ENCODE measurements around the gene MINPP1.

MINPP1 gene

DNA sequence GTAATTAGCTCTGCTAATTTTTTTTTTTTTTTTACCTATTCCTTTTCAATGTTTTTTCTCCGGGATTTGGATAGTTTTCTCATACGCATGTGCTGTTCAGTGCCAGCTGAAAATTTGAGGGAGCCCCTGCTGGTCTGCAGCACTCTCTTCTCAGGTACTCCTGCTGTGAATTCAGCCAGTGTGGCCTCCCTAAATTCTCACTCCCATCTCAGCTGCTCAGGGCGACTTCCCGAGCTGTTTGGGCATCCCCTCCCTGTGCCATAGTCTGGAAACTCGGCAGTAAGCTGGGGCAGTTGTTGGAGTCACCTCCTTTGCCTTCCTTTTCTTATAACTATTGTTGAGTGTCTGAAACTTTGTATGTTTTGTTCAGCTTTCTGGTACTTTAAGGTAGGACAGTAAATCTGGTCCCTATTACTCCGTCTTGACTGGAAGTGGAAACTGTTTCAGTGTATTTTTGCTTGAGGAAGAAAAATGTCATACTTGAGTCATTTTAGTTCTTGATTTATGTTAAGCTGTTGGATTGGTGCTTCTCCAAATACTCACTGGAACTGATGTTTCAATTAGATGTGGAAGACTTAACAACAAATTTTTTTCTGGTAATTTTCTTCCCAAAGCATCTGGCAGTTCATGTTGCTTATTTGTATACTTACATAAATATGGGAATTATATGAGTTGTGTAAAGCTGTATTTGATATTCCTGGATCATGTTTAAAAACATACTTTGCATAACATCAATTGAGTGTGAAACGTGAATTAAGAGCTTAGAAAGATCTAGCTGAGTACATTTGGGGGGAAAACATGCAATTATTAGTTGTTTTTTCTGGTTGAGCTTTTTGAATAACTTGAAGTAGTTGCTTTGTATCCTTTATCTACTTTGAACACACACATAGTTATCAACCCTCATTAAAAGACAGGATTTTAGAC lies 33.7 kb downstream of the MINPP1 start:
- H3K9me3 ChIP-seq (ENCODE audit: control insufficient read depth, insufficient read depth, low read length) = peaks cover 7% of the 10 kb centered on the region
- H3K9ac ChIP-seq (ENCODE audit: low read depth, low read length) = no peak overlapping the region
- H3K36me3 ChIP-seq (ENCODE audit: insufficient read depth, low read length) = 0 out of 2 replicates have a peak, but pooled peaks cover 3% of the 10 kb centered on the region
- peaks cover 8% of the 10 kb centered on the region; the same call in 1 of the 2 replicates for H3K4me1 ChIP-seq (ENCODE audit: insufficient read depth, low read length)

DNA sequence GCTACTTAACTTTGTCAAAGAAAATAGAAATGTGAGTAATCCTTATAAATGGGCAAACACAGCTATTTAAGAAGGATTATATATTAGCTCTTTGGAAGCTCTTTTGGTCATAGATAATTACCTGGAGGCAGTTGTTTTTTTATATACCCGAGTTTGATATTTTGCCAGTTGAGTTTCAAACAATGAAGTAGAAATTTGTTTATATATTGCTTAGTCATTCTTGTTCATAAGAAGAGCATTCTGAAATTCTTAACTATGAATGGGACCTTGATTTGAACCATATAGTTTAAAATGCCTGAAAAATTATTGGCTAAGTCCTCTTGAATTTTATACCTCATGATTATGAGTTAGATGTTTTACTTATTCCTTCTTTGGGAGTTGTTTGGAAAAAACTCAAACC lies 36.4 kb downstream of the MINPP1 start:
- peaks cover 7% of the 10 kb centered on the region for H3K9me3 ChIP-seq (ENCODE audit: control insufficient read depth, insufficient read depth, low read length)
- H3K36me3 ChIP-seq (ENCODE audit: insufficient read depth, low read length) = 0 out of 2 replicates have a peak, but pooled peaks cover 3% of the 10 kb centered on the region
- peaks cover 8% of the 10 kb centered on the region; the same call in 1 of the 2 replicates for H3K4me1 ChIP-seq (ENCODE audit: insufficient read depth, low read length)
- no peak overlapping the region for H3K9ac ChIP-seq (ENCODE audit: low read depth, low read length)

DNA sequence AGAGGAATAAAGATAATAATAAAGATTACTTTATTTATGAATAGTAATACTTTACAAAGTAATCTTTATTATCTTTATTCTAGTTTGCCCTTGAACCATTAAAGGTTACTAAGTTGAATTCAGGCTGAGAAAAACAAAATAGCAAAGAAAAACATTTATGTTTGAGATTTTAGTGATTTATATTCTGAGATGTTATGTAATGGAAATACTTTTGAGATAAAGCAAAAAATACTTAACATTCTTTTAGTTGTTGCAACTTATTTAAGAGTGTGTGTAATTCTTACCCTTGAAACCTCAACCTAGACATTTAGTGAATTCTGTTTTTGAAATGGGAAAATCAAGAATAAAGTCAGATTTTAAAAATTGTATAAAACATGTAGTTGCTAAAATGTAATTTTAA lies 40.0 kb downstream of the MINPP1 start:
- peaks cover 13% of the 10 kb centered on the region; the same call in 1 of the 2 replicates for H3K4me1 ChIP-seq (ENCODE audit: insufficient read depth, low read length)
- peaks cover 7% of the 10 kb centered on the region for H3K9me3 ChIP-seq (ENCODE audit: control insufficient read depth, insufficient read depth, low read length)
- no peak overlapping the region for H3K9ac ChIP-seq (ENCODE audit: low read depth, low read length)
- 0 out of 2 replicates have a peak, but pooled peaks cover 3% of the 10 kb centered on the region for H3K36me3 ChIP-seq (ENCODE audit: insufficient read depth, low read length)

DNA sequence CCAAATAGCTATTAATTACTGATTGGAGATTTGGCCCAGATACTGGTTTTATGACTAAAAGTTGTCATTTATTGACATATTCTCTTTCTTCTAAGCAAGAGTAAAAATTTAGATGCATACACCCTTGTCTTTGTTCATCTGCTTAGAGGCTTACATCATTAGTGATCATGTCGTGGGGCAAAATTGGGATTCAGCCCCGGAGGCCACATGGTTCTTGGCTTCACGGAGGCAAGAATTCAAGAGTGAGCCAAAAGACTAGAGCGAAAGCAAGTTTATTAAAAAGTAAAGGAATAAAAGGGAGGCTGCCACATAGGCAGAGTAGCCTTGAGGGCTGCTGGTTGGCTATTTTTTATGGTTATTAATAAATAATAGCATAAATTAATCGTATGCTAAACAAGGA lies 41.1 kb downstream of the MINPP1 start:
- H3K36me3 ChIP-seq (ENCODE audit: insufficient read depth, low read length) = 0 out of 2 replicates have a peak, but pooled peaks cover 3% of the 10 kb centered on the region
- peaks cover 18% of the 10 kb centered on the region; the same call in 1 of the 2 replicates for H3K4me1 ChIP-seq (ENCODE audit: insufficient read depth, low read length)
- H3K9ac ChIP-seq (ENCODE audit: low read depth, low read length) = no peak overlapping the region
- H3K9me3 ChIP-seq (ENCODE audit: control insufficient read depth, insufficient read depth, low read length) = peaks cover 7% of the 10 kb centered on the region

DNA sequence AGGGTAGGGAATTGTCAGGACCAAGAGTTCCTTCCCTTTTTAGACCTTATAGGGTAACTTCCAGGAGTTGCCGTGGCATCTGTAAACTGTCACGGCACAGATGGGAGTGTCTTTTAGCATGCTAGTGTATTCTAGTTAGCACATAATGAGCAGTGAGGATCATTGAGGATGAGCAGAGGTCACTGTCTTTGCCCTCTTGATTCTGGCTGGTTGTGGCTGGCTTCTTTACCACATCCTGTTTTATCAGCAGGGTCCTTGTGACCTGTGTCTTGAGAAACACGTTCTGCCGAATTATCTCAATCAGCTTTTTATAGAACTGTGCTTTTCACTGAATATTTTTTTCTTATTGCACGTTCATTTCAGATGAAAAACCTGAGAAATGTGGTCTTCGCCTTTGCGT lies 41.5 kb downstream of the MINPP1 start:
- peaks cover 7% of the 10 kb centered on the region for H3K9me3 ChIP-seq (ENCODE audit: control insufficient read depth, insufficient read depth, low read length)
- H3K36me3 ChIP-seq (ENCODE audit: insufficient read depth, low read length) = 0 out of 2 replicates have a peak, but pooled peaks cover 3% of the 10 kb centered on the region
- H3K4me1 ChIP-seq (ENCODE audit: insufficient read depth, low read length) = peaks cover 18% of the 10 kb centered on the region; the same call in 1 of the 2 replicates
- no peak overlapping the region for H3K9ac ChIP-seq (ENCODE audit: low read depth, low read length)

DNA sequence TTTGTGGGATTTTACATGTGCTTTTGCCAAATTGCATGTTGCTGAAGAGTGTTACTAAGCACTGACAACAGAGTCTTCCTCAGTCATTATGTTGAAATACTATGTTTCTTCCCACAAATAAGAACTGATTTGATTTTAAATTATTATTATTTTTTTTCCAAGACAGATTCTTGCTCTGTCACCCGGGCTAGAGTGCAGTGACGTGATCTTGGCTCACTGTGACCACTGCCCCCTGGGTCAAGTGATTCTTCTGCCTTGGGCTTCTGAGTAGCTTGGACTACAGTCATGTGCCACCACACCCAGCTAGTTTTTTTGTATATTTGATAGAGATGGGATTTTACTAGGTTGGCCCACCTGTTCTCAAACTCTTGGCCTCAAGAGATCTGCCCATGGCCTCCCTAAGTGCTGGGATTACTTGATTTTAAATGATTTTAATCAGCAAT lies 42.3 kb downstream of the MINPP1 start:
- H3K36me3 ChIP-seq (ENCODE audit: insufficient read depth, low read length) = 0 out of 2 replicates have a peak, but pooled peaks cover 3% of the 10 kb centered on the region
- H3K9me3 ChIP-seq (ENCODE audit: control insufficient read depth, insufficient read depth, low read length) = no peaks in the 10 kb centered on the region
- no peak overlapping the region for H3K9ac ChIP-seq (ENCODE audit: low read depth, low read length)
- H3K4me1 ChIP-seq (ENCODE audit: insufficient read depth, low read length) = peaks cover 18% of the 10 kb centered on the region; the same call in 1 of the 2 replicates

DNA sequence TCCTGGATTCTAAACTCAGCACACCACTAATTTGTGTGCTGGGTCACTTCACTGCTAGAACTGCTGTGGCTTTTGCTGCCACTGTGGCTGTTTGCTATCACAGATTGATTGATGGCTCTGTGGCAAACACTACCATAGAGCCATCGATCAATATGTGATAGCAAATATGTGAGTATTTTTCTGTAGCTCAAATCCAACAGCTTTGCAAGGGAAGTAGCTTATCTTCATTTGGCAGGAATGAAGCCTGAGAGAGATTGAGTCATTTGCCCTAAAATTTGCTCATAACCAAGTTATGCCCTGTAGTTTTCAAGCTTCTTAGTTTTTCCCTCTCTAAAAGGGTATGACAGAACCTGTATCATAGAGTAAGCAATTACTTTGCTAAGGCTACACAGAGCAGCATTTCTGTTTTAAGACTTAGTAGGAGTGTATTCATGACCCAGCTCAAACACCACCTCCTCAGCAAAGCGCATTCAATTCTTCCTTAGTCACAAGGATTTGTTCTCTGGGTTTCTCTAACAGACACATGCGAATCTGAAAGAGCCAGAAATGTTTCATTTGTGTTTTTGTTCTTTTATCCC lies 43.1 kb downstream of the MINPP1 start:
- Histone ChIP-seq H3K9ac (ENCODE audit: low read depth, low read length) (no peak overlapping the region), H3K9me3 (ENCODE audit: control insufficient read depth, insufficient read depth, low read length) (no peaks in the 10 kb centered on the region), H3K36me3 (ENCODE audit: insufficient read depth, low read length) (0 out of 2 replicates have a peak, but pooled peaks cover under 1% of the 10 kb centered on the region), H3K4me1 (ENCODE audit: insufficient read depth, low read length) (peaks cover 18% of the 10 kb centered on the region; the same call in 1 of the 2 replicates)

DNA sequence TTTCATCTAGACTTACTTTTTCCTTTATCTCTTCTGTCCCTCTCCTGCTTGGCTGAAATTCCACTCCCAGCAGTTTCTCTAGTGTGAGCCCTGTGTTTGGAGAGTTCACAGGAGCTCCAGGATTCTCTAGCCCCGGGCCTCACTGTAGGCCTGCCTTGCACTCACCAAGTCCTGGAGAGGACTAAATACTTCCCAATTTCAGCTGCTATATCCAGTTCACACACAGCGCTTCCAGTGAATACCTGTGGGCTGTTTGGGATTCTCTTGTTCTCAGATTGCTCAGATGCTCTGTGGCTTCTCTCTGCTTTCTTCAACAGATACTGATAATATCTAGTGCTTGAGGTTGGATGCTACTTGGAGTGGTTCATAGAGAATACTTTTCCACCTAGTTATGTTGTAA lies 46.0 kb downstream of the MINPP1 start:
- peaks cover 18% of the 10 kb centered on the region; the same call in 1 of the 2 replicates for H3K4me1 ChIP-seq (ENCODE audit: insufficient read depth, low read length)
- H3K36me3 ChIP-seq (ENCODE audit: insufficient read depth, low read length) = no peaks in the 10 kb centered on the region
- H3K9ac ChIP-seq (ENCODE audit: low read depth, low read length) = no peak overlapping the region
- H3K9me3 ChIP-seq (ENCODE audit: control insufficient read depth, insufficient read depth, low read length) = no peaks in the 10 kb centered on the region

DNA sequence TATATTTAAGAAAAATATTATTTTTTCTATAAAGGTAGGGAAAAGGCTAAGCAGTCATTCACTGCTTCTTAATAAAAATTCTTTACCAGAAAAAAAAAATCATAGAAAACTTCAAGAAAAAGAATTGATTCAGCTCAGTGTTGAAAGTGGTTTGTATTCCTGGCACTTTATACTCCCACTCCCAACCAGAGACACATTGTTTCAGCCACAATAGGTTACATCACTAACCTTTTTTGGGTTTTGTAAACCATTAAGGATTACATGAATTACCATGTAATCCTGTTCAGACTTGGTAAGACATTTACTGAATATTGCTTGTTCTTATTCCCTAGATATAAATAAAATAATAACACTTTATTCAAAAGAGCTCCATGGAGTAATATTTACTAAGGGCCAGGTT lies 46.6 kb downstream of the MINPP1 start:
- Histone ChIP-seq H3K36me3 (ENCODE audit: insufficient read depth, low read length) (no peaks in the 10 kb centered on the region), H3K9ac (ENCODE audit: low read depth, low read length) (no peak overlapping the region), H3K4me1 (ENCODE audit: insufficient read depth, low read length) (peaks cover 18% of the 10 kb centered on the region; the same call in 1 of the 2 replicates), H3K9me3 (ENCODE audit: control insufficient read depth, insufficient read depth, low read length) (no peaks in the 10 kb centered on the region)

DNA sequence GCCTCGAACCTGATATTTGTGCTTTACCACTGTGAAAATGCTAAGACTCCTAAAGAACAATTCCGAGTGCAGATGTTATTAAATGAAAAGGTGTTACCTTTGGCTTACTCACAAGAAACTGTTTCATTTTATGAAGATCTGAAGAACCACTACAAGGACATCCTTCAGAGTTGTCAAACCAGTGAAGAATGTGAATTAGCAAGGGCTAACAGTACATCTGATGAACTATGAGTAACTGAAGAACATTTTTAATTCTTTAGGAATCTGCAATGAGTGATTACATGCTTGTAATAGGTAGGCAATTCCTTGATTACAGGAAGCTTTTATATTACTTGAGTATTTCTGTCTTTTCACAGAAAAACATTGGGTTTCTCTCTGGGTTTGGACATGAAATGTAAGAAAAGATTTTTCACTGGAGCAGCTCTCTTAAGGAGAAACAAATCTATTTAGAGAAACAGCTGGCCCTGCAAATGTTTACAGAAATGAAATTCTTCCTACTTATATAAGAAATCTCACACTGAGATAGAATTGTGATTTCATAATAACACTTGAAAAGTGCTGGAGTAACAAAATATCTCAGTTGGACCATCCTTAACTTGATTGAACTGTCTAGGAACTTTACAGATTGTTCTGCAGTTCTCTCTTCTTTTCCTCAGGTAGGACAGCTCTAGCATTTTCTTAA lies 47.7 kb downstream of the MINPP1 start:
- Histone ChIP-seq H3K9ac (ENCODE audit: low read depth, low read length) (no peak overlapping the region), H3K36me3 (ENCODE audit: insufficient read depth, low read length) (no peaks in the 10 kb centered on the region), H3K9me3 (ENCODE audit: control insufficient read depth, insufficient read depth, low read length) (no peaks in the 10 kb centered on the region), H3K4me1 (ENCODE audit: insufficient read depth, low read length) (peaks cover 18% of the 10 kb centered on the region; the same call in 1 of the 2 replicates)

DNA sequence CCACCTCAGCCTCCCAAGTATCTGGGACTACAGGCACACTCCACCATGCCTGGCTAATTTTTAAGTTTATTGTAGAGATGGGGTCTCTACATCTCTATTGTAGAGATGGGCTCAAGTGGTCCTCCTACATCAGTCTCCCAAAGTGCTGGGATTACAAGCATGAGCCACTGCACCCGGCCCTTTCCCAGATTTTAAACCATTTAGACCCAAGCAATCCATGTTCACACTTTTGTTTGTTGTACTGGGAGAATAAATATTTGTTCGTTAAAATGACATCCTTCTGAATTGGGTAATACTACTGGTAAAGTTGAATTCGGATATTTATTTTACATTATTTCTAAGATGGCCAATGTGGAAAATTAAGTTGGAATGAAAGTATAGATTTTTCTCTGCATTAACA lies 52.7 kb downstream of the MINPP1 start:
- Histone ChIP-seq H3K4me1 (ENCODE audit: insufficient read depth, low read length) (peaks cover 15% of the 10 kb centered on the region), H3K9me3 (ENCODE audit: control insufficient read depth, insufficient read depth, low read length) (peaks cover 5% of the 10 kb centered on the region), H3K36me3 (ENCODE audit: insufficient read depth, low read length) (no peaks in the 10 kb centered on the region), H3K9ac (ENCODE audit: low read depth, low read length) (no peak overlapping the region)

DNA sequence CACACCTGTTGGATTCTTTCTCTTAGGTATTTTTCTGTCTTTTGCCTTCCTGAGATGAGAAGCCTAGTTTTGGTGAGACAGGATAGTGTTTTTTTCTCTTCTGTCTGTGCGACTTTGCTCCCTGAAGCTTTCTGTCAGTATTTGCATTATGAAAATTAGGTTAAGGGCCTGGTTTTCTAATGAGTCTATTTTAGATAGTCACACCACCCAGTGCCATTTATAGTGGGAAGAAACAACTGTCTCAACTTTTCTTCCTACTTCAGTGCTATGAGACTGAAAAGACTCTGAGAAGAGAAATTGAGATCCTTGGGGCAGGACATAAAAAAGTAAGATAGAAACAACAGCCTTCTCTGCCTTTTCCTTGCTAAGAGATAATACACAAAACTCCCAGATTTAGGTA lies 53.6 kb downstream of the MINPP1 start:
- Histone ChIP-seq H3K9me3 (ENCODE audit: control insufficient read depth, insufficient read depth, low read length) (peaks cover 5% of the 10 kb centered on the region), H3K4me1 (ENCODE audit: insufficient read depth, low read length) (peaks cover 15% of the 10 kb centered on the region), H3K36me3 (ENCODE audit: insufficient read depth, low read length) (no peaks in the 10 kb centered on the region), H3K9ac (ENCODE audit: low read depth, low read length) (no peak overlapping the region)

DNA sequence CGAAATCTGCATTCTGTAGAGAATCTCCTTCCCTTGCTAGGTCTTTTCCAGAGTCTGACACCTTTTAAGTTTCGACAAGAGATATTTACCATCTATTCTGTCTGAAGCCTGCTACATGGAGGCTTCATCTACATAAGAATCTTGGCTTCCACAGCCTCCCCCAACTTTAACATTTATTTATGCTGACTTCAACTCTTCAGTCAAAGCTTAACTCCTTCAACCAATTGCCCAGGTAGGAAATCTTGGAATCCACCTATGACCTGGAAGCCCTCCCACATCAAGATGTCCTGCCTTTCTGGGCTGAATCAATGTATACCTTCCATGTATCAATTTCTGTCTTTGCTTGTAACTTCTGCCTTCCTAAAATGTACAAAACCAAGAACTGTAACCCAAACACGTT lies 54.7 kb downstream of the MINPP1 start:
- Histone ChIP-seq H3K9ac (ENCODE audit: low read depth, low read length) (no peak overlapping the region), H3K9me3 (ENCODE audit: control insufficient read depth, insufficient read depth, low read length) (peaks cover 5% of the 10 kb centered on the region), H3K4me1 (ENCODE audit: insufficient read depth, low read length) (peaks cover 15% of the 10 kb centered on the region), H3K36me3 (ENCODE audit: insufficient read depth, low read length) (no peaks in the 10 kb centered on the region)

DNA sequence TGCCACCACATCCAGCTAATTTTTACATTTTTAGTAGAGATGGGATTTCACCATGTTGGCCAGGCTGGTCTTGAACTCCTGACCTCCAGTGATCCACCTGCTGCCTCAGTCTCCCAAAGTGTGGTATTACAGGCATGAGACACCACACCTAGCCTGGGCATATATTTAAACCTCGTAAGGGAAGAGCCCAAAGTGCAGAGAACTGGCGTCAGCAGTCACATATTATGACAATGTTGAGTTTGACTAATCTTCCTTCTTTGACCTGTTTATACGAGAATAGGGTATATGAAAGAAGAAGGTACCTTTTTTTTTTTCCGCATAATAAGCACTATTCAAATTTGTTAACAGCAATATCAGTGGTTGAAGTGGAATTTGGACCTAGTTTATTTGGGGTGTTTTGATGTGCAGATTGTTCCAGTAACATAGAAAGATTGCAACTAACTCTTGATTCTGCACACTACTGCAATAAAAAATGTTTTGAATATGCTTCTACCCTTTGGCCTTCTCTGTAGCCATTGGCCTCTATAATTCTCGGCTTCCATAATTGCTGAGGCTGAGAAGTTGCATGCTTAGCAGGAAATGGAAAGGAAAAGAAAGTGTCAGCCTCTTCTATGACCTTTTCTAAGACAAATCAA lies 55.9 kb downstream of the MINPP1 start:
- peaks cover 5% of the 10 kb centered on the region for H3K9me3 ChIP-seq (ENCODE audit: control insufficient read depth, insufficient read depth, low read length)
- peaks cover 15% of the 10 kb centered on the region for H3K4me1 ChIP-seq (ENCODE audit: insufficient read depth, low read length)
- H3K9ac ChIP-seq (ENCODE audit: low read depth, low read length) = no peak overlapping the region
- H3K36me3 ChIP-seq (ENCODE audit: insufficient read depth, low read length) = no peaks in the 10 kb centered on the region
